Esophagus squamous epithelium (tissue), 4 donors: Measurements from ENCODE around the gene UBE3B.

Experiments
- POLR2A ChIP-seq, 4 donors: fragments of 450-650 bp; IDR thresholded peaks; one replicate each; pipeline ENCODE4 v1.6.1; 2017; ENCODE audit warnings: antibody characterized with exemption in 4 of 4, mild to moderate bottlenecking in 4 of 4, moderate library complexity in 3 of 4
- TF ChIP-seq, protein P1 (sequence below), 6 experiments: fragments of 450-650 bp in 4 of 6; fragments of 200-600 bp in 2 of 6; sonication (generic) in 2 of 6; IDR thresholded peaks; one replicate each; pipeline ENCODE4 v1.5.1; 2016 to 2019; ENCODE audit warnings: antibody characterized with exemption in 6 of 6, mild to moderate bottlenecking in 4 of 6, moderate library complexity in 4 of 6

DNA sequence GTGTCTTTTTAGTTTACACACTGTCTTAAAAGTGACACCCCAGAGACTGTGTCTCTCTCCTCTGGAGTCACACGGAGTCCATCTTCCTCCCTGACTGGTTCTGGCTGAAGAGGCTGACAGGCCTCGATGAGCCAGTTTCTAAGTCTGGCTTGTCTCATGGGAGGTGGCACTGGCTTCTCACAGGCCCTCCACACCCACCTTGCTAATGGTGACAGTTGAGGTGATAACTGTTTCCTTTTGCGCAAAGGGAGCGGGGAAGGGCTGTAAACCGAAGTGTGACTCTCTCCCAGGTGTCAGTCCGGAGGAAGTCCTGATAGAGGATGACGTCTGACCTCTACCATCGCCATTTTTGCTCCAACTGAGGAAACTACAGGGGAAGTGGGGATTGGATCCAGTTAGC lies 30.6 kb upstream of the UBE3B start:
- TF ChIP-seq, protein P1, sequence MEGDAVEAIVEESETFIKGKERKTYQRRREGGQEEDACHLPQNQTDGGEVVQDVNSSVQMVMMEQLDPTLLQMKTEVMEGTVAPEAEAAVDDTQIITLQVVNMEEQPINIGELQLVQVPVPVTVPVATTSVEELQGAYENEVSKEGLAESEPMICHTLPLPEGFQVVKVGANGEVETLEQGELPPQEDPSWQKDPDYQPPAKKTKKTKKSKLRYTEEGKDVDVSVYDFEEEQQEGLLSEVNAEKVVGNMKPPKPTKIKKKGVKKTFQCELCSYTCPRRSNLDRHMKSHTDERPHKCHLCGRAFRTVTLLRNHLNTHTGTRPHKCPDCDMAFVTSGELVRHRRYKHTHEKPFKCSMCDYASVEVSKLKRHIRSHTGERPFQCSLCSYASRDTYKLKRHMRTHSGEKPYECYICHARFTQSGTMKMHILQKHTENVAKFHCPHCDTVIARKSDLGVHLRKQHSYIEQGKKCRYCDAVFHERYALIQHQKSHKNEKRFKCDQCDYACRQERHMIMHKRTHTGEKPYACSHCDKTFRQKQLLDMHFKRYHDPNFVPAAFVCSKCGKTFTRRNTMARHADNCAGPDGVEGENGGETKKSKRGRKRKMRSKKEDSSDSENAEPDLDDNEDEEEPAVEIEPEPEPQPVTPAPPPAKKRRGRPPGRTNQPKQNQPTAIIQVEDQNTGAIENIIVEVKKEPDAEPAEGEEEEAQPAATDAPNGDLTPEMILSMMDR (IDR thresholded peaks at IDR 0.05): no peak
- no peak for TF ChIP-seq POLR2A (IDR thresholded peaks at IDR 0.05)
